ENCODE measurements around the gene DNAH10.

The DNAH10 gene

GRCh38 chr12:123813349-123813748, 51.2 kb downstream of the DNAH10 start:
- TF ChIP-seq CTCF (IDR thresholded peaks at IDR 0.05; ENCODE audit: borderline replicate concordance, control extremely low read depth, extremely low read depth, insufficient read depth, missing control alignments), result no peak
- DNase-seq (ENCODE audit: low spot score), result no peak
- in situ Hi-C loops (cut with MboI; ENCODE audit: low sequenced_read_pairs, unreplicated experiment), result no loop called here

DNA sequence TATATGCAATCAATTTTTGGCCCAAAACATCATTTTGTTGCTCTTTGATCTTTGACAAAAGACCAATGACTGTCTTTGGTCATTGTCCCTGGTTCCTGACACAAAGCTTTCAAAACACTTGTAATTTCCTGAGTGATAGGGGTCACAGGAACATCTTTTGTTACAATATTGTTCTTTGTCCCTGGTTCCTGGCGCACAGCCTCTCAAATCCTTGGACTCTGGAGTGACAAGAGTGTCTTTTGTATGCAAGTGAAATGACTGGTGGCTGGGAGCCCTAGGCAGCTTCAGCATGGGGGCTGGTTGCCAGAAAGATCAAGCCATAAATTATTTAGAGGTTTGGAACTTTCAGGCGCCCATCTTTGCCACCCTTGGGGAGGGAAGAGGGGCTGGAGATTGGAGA, 53.9 kb downstream of the DNAH10 start:
- no peak for DNase-seq (ENCODE audit: low spot score)
- in situ Hi-C loops (cut with MboI; ENCODE audit: low sequenced_read_pairs, unreplicated experiment), result no loop called here
- TF ChIP-seq CTCF (IDR thresholded peaks at IDR 0.05; ENCODE audit: borderline replicate concordance, control extremely low read depth, extremely low read depth, insufficient read depth, missing control alignments), result no peak

- no peak for DNase-seq (ENCODE audit: low spot score)
- no peak for TF ChIP-seq CTCF (IDR thresholded peaks at IDR 0.05; ENCODE audit: borderline replicate concordance, control extremely low read depth, extremely low read depth, insufficient read depth, missing control alignments)
Observed at GRCh38 chr12:123816896-123817537, 54.9 kb downstream of the DNAH10 start.

DNA sequence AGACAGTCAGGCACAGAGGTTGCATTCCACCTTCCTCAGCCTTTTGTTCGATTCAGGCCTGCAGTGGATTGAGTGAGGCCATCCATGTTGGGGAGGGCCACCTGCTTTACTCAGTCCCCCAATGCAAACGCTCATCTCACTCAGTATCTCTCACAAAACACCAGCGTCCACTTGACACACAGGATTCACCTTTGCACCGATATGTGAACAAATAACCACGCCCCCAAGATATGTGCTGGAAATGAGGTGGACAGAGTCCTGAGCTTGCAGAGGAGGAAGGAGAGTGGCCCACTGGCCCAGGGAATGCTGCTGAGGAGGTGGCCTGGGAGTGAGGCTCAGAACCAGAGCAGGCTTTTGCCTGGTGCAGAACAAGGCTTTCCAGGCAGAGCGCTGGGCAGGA, 60.7 kb downstream of the DNAH10 start:
- TF ChIP-seq CTCF (IDR thresholded peaks at IDR 0.05; ENCODE audit: borderline replicate concordance, control extremely low read depth, extremely low read depth, insufficient read depth, missing control alignments), result no peak
- in situ Hi-C loops (cut with MboI; ENCODE audit: low sequenced_read_pairs, unreplicated experiment), result no loop called here
- no peak for DNase-seq (ENCODE audit: low spot score)

More at GRCh38 chr12:123816896-123817537, 54.9 kb downstream of the DNAH10 start:
- in situ Hi-C loops (cut with MboI; ENCODE audit: low sequenced_read_pairs, unreplicated experiment), result no loop called here

DNA sequence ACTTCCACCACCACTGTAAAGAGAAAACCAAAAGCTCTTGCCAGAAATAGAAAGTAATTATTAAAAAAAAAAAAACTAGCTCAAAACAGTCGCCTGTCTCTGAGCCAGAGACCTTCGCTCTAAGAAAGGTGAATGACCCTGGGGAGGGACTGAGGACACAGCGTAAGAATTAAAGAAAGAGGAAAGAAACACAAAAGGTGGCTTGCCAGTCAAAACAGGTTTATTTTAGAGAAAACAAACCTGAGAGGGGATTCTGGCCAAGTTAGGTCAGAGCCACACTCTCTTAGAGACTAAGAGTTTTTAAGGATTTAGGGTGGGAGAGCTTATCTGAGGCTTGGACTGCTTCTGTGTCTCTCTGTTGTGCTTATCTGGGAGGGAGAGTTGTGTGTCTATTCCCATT, 66.0 kb downstream of the DNAH10 start:
- no peak for TF ChIP-seq CTCF (IDR thresholded peaks at IDR 0.05; ENCODE audit: borderline replicate concordance, control extremely low read depth, extremely low read depth, insufficient read depth, missing control alignments)
- DNase-seq (ENCODE audit: low spot score), result no peak
- in situ Hi-C loops (cut with MboI; ENCODE audit: low sequenced_read_pairs, unreplicated experiment), result no loop called here

- DNase-seq (ENCODE audit: low spot score), result no peak
- in situ Hi-C loops (cut with MboI; ENCODE audit: low sequenced_read_pairs, unreplicated experiment), result no loop called here
- no peak for TF ChIP-seq CTCF (IDR thresholded peaks at IDR 0.05; ENCODE audit: borderline replicate concordance, control extremely low read depth, extremely low read depth, insufficient read depth, missing control alignments)
Observed at GRCh38 chr12:123828854-123829547, 66.9 kb downstream of the DNAH10 start.

Data from GM13976 (cell line).